HG03378 (cell line): ENCODE data around the gene BCL10.
A peak's percentile ranks its signal among the peaks of the same experiment; 100 is the strongest.

Experiments used
- ATAC-seq: cut with Tn5 transposase; IDR thresholded peaks from one replicate; pipeline ENCODE4 v1.9.1; 2021; ENCODE audit warnings: mild to moderate bottlenecking, moderate library complexity; ENCODE audit not compliant: unreplicated experiment

BCL10 gene

GRCh38 chr1:85276215-85276977 is at the start of gene BCL10:
Gene BCL10 (minus strand): TSS chr1:85276632. CDS start chr1:85276352, 280 bp downstream.
- ATAC-seq = peak; percentile 89

GRCh38 chr1:85325920-85326319 is 49.5 kb upstream of the BCL10 start:
- no peak for ATAC-seq

GRCh38 chr1:85323770-85324169 is 47.3 kb upstream of the BCL10 start:
- no peak for ATAC-seq

GRCh38 chr1:85322655-85323054 is 46.2 kb upstream of the BCL10 start:
- ATAC-seq = no peak

- peak; percentile 90 for ATAC-seq
These were observed 45.0 kb upstream of the BCL10 start for GRCh38 chr1:85321237-85321964.

GRCh38 chr1:85320371-85321131 is 44.1 kb upstream of the BCL10 start:
- ATAC-seq = no peak

- no peak for ATAC-seq
These were observed 43.5 kb upstream of the BCL10 start for GRCh38 chr1:85319931-85320330.

GRCh38 chr1:85319491-85319890 is 43.1 kb upstream of the BCL10 start:
- ATAC-seq = no peak

- no peak for ATAC-seq
These were observed 41.8 kb upstream of the BCL10 start for GRCh38 chr1:85318217-85318616.

- no peak for ATAC-seq
These were observed 41.1 kb upstream of the BCL10 start for GRCh38 chr1:85317560-85317959.

- ATAC-seq = no peak
These were observed 39.9 kb upstream of the BCL10 start for GRCh38 chr1:85316321-85316720.

GRCh38 chr1:85315789-85316188 is 39.4 kb upstream of the BCL10 start:
- no peak for ATAC-seq

GRCh38 chr1:85314726-85315125 is 38.3 kb upstream of the BCL10 start:
- no peak for ATAC-seq

GRCh38 chr1:85313888-85314696 is 37.7 kb upstream of the BCL10 start:
- no peak for ATAC-seq

GRCh38 chr1:85311818-85312217 is 35.4 kb upstream of the BCL10 start:
- no peak for ATAC-seq

- ATAC-seq = peak; percentile 12
These were observed 32.5 kb upstream of the BCL10 start for GRCh38 chr1:85308833-85309350.

- peak; percentile 82 for ATAC-seq
These were observed 31.8 kb upstream of the BCL10 start for GRCh38 chr1:85307987-85308832.

GRCh38 chr1:85306236-85306635 is 29.8 kb upstream of the BCL10 start:
- ATAC-seq = no peak

GRCh38 chr1:85303440-85304162 is 27.2 kb upstream of the BCL10 start:
- no peak for ATAC-seq
